Testis (tissue), 3 donors: ENCODE results near the gene LSP1. TPM values are rescaled to one million over a fixed set of nuclear protein-coding genes. Genes with fewer than 3 reads are reported as not detected.

Source experiments
- DNase-seq: peaks from one replicate; pipeline ENCODE4 v3.0.0-alpha.2; 2019
- H3K27ac ChIP-seq, 2 donors: fragments of 200-600 bp; sonication (generic); one replicate each; pipeline ENCODE4 v1.5.1; 2019
- H3K27me3 ChIP-seq: fragments of 200-600 bp; sonication (generic); one replicate; pipeline ENCODE4 v1.5.1; 2019
- H3K36me3 ChIP-seq: fragments of 200-600 bp; sonication (generic); one replicate; pipeline ENCODE4 v1.5.1; 2017; ENCODE audit warnings: low read depth; ENCODE audit errors: missing control alignments
- H3K4me1 ChIP-seq: fragments of 200-600 bp; sonication (generic); one replicate; pipeline ENCODE4 v1.5.1; 2019
- H3K4me3 ChIP-seq, 2 donors: fragments of 200-600 bp; sonication (generic); one replicate each; pipeline ENCODE4 v1.5.1; 2017 to 2019
- H3K9me3 ChIP-seq: fragments of 200-600 bp; sonication (generic); one replicate; pipeline ENCODE4 v1.5.1; 2017
- CTCF ChIP-seq, 3 experiments: fragments of 450-650 bp in 2 of 3; fragments of 200-600 bp in 1 of 3; sonication (generic) in 1 of 3; IDR thresholded peaks; one replicate each; pipeline ENCODE4 v1.5.1; 2016 to 2019; ENCODE audit warnings: antibody characterized with exemption in 3 of 3, mild to moderate bottlenecking in 2 of 3, moderate library complexity in 1 of 3
- POLR2A ChIP-seq: fragments of 450-650 bp; IDR thresholded peaks from one replicate; pipeline ENCODE4 v1.6.1; 2017; ENCODE audit warnings: antibody characterized with exemption, mild to moderate bottlenecking, moderate library complexity
- WGBS, 2 donors: methylation state at CpG; one replicate each; pipeline ENCODE4 v1.1.5; 2018; 5-methylcytosine and 5-hydroxymethylcytosine counted together
- intact Hi-C: fragments of 100-400 bp; cut with DNase I; formaldehyde crosslinking; loops from one replicate; pipeline ENCODE4 v1.15.1; 2023; ENCODE audit warnings: low total_unique reads
- polyA plus RNA-seq: library from polyadenylated mRNA; stranded (reverse); fragments of 350-450 nt; fragmentation: Illumina TruSeq; extraction: RNeasy Lipid Tissue Mini Kit (QIAGEN cat#74804); gene quantifications from one replicate; pipeline ENCODE4 v1.2.3, GENCODE V29; 2014; ENCODE audit warnings: low read depth, low replicate concordance; ENCODE audit not compliant: insufficient read depth
- total RNA-seq, 2 donors: library from RNA; depleted of rRNA; stranded (reverse); fragments of >200 nt; gene quantifications; one replicate each; pipeline ENCODE4 v1.2.3, GENCODE V29; 2016

The LSP1 gene
- total and polyA plus RNA-seq, 3 donors from 2014 or later, result 13.0 to 50.1 (median 19.9) TPM

DNA sequence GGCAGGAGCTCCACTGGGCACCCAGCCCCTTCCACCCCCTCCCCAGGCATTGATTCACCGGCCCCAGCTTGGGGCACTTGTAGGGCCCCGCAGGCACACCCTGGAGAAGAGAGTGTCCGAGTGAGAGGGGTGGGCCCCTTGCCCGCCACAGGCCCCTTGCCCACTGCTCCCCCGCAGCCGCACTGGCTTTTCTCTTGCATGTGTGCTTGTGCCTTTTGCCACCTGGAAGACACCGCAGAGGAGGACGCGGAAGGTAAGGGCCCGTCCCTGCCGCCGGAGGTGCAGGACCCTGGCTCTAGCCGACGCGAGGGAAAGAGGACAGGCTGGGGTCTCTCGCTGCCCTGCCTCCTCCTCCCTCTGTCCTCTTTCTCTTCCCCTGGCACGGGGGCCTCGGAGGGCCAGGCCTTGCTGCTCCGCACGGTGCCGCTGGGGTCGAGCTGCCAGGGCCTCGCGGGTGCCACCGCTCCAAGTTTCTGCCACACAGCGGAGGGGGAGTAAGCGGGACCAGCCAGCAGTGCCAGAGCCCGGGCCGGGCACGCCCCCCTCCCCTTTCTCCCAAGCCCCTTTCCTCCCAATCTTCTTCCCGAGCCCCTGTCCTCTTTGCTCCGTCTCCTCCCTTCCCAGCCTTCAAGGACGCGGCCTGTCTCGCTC lies 76.1 kb downstream of the LSP1 start:
- no peak for TF ChIP-seq CTCF (IDR thresholded peaks at IDR 0.05)

DNA sequence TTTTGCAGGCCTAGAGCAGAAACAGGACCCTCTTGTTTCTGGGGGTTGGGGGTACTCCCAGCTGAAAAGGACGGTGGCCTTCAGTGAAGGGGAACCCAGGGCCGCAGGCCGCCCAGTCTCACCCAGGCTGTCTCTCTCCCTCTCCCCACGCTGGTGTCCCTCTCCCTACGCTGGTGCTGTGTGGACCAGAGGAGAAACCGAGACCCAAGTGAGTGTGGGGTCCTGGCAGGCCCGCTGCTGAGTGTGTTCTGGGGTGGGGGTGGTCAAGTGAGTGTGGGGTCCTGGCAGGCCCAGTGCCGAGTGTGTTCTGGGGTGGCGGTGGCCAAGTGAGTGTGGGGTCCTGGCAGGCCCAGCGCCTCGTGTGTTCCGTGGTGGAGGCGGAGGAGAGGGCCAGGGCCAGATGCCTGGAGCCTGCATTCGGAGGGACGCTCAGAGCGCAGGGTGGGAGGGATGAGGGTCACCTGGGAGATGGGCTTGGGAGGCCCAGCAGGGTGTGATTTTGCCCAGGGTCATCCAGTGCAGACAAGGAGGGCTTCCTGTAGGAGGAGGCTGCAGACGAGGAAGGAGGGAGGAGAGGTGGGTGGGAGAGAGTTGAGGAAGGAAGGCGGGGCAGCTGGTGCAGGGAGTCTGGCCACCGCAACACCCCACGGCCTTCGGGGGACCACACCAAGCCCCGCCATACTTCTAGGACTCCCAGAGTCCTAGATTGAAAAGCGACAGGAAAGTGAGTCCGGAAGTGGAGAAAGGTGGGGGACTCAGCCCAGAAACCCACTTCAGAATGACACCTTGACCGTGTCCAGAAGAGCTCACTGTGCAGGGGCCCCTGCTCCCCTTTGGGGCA lies 77.0 kb downstream of the LSP1 start:
- Histone ChIP-seq H3K4me1 (peaks cover 38% of the 10 kb centered on the region), H3K9me3 (no peaks in the 10 kb centered on the region), H3K36me3 (no peaks in the 10 kb centered on the region), H3K27me3 (no peaks in the 10 kb centered on the region), H3K4me3 (no peak overlapping the region), H3K27ac (peak overlapping the region; percentile 55 to 71)
- 84 to 85% methylated on average over 23 to 25 of the region's 25 CpGs for WGBS, 2 donors
- intact Hi-C loops, result no loop called here
- no peak for DNase-seq
- TF ChIP-seq POLR2A, result no peak
- TF ChIP-seq CTCF (IDR thresholded peaks at IDR 0.05), result no peak

More for the DNA sequence above, 76.1 kb downstream of the LSP1 start:
- Histone ChIP-seq H3K4me1 (peaks cover 38% of the 10 kb centered on the region), H3K4me3 (no peak overlapping the region), H3K36me3 (no peaks in the 10 kb centered on the region), H3K27ac (peak overlapping the region; percentile 55 to 71), H3K27me3 (no peaks in the 10 kb centered on the region), H3K9me3 (no peaks in the 10 kb centered on the region)
- WGBS, 2 donors, result 76 to 80% methylated on average over 29 to 35 of the region's 35 CpGs
- no peak for DNase-seq
- intact Hi-C loops, result no loop called here

DNA sequence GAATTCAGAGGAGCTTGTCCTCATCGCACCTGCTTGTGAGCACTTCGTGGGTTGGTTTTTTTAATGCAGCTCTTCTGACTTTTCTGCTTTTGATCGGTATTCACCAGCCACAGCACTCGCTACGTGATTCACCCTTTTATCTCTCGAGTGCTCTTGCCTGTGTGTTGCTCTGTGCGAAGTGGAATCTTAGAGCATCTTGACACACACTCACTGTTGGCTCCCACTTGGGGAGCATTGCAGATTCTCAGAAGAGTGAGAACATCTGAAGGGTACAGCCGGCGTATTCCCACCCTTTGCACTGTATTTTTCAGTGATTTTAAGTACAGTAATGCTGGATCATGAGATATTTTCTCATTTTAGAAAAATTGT lies 77.6 kb downstream of the LSP1 start:
- Histone ChIP-seq H3K27ac (peak overlapping the region; percentile 55 to 71), H3K27me3 (no peaks in the 10 kb centered on the region), H3K4me3 (no peak overlapping the region), H3K4me1 (peaks cover 38% of the 10 kb centered on the region), H3K36me3 (no peaks in the 10 kb centered on the region), H3K9me3 (no peaks in the 10 kb centered on the region)
- intact Hi-C loops, result no loop called here
- WGBS, 2 donors, result 61 to 68% methylated on average over 9 of the region's 9 CpGs
- no peak for TF ChIP-seq POLR2A
- no peak for TF ChIP-seq CTCF (IDR thresholded peaks at IDR 0.05)
- no peak for DNase-seq

- no peaks in the 10 kb centered on the region for H3K36me3 ChIP-seq
- peak overlapping the region; percentile 31 to 71 for H3K27ac ChIP-seq
- H3K9me3 ChIP-seq, result no peaks in the 10 kb centered on the region
- peaks cover 37% of the 10 kb centered on the region for H3K4me1 ChIP-seq
- no peak overlapping the region for H3K4me3 ChIP-seq
- DNase-seq, result peak; percentile 58
- intact Hi-C loops, result no loop called here
- WGBS, 2 donors, result 51 to 56% methylated on average over 18 of the region's 18 CpGs
- no peaks in the 10 kb centered on the region for H3K27me3 ChIP-seq
- TF ChIP-seq POLR2A (no peak), CTCF (IDR thresholded peaks at IDR 0.05) (peak in 1 of 3 experiments; percentile 10)
Measured at GRCh38 chr11:1931341-1932104, 78.6 kb downstream of the LSP1 start.
